Thoracic aorta (tissue), 2 donors: ENCODE results near the gene LYRM4. TPM values are rescaled to one million over a fixed set of nuclear protein-coding genes. Genes with fewer than 3 reads are reported as not detected.

Experiments used
- ATAC-seq: fragments of 150-250 bp; one replicate; pipeline ENCODE4 v1.8.0; 2017; ENCODE audit warnings: low read depth; ENCODE audit not compliant: insufficient number of reproducible peaks, low FRiP score
- DNase-seq: peaks from one replicate; pipeline ENCODE4 v3.0.0-alpha.2; 2020; ENCODE audit warnings: low spot score
- H3K27ac ChIP-seq, 2 donors: fragments of 200-600 bp; sonication (generic); 1 replicate in 1 of 2; 2 replicates in 1 of 2; pipeline ENCODE4 v1.5.1; 2016; ENCODE audit warnings: mild to moderate bottlenecking in 2 of 2, moderate library complexity in 2 of 2
- H3K27me3 ChIP-seq: fragments of 200-600 bp; sonication (generic); replicated peaks from 2 replicates; pipeline ENCODE4 v1.6.0; 2016; ENCODE audit warnings: mild to moderate bottlenecking; ENCODE audit not compliant: insufficient read depth
- H3K36me3 ChIP-seq: fragments of 200-600 bp; sonication (generic); one replicate; pipeline ENCODE4 v1.5.1; 2016
- H3K4me1 ChIP-seq, 2 donors: fragments of 200-600 bp; sonication (generic); 1 replicate in 1 of 2; 2 replicates in 1 of 2; pipeline versions ENCODE4 v1.5.1 to v1.6.0; 2016; ENCODE audit warnings: low read depth in 2 of 2, mild to moderate bottlenecking in 1 of 2; ENCODE audit not compliant: control insufficient read depth in 1 of 2
- H3K4me3 ChIP-seq: fragments of 200-600 bp; sonication (generic); 2 replicates; pipeline ENCODE4 v1.5.1; 2016; ENCODE audit warnings: mild to moderate bottlenecking
- H3K9me3 ChIP-seq: fragments of 200-600 bp; sonication (generic); 2 replicates; pipeline ENCODE4 v1.5.1; 2016
- CTCF ChIP-seq: fragments of 200-600 bp; sonication (generic); IDR thresholded peaks from one replicate; pipeline ENCODE4 v1.5.1; 2019; ENCODE audit warnings: antibody characterized with exemption
- total RNA-seq, 2 donors: library from RNA; depleted of rRNA; stranded (reverse); fragments of >200 nt; gene quantifications; one replicate each; pipeline versions ENCODE4 v1.1.0 to v1.2.3, GENCODE V29; 2016

The LYRM4 gene
- total RNA-seq, 2 donors from 2014 or later: 6.9 to 27.2 TPM

- no peak for DNase-seq
- no peak overlapping the region for H3K4me3 ChIP-seq
- no peak for ATAC-seq
- no peaks in the 10 kb centered on the region for H3K9me3 ChIP-seq
- H3K27me3 ChIP-seq: no peaks in the 10 kb centered on the region
- no peak for TF ChIP-seq CTCF
- no peaks in the 10 kb centered on the region for H3K36me3 ChIP-seq
- H3K4me1 ChIP-seq: no peaks in the 10 kb centered on the region
- peak overlapping the region in 1 of 2 donors; percentile 27 for H3K27ac ChIP-seq
These were observed 165.5 kb downstream of the LYRM4 start for GRCh38 chr6:5095236-5095635.

DNA sequence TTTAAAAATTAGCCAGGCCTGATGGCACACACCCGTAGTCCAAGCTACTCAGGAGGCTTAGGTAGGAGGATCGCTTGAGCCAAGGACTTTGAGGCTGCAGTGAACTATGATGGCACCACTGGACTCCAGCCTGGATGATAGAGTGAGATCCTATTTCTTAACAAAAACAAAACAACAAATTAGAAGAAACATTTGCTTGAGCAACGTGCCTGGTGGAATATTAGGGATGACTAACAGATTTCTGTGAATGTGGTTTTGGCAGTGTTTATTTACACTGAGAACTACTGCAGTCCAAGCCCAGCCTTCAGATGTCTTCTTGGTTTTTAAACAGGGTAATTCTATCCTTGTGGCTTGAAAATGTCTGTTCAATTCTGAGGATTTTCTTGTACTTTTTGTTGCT, 166.4 kb downstream of the LYRM4 start:
- Histone ChIP-seq H3K9me3 (no peaks in the 10 kb centered on the region), H3K4me3 (no peak overlapping the region), H3K27ac (peak overlapping the region in 1 of 2 donors; percentile 37), H3K27me3 (no peaks in the 10 kb centered on the region), H3K36me3 (no peaks in the 10 kb centered on the region), H3K4me1 (no peaks in the 10 kb centered on the region)
- no peak for DNase-seq
- no peak for TF ChIP-seq CTCF
- no peak for ATAC-seq

DNA sequence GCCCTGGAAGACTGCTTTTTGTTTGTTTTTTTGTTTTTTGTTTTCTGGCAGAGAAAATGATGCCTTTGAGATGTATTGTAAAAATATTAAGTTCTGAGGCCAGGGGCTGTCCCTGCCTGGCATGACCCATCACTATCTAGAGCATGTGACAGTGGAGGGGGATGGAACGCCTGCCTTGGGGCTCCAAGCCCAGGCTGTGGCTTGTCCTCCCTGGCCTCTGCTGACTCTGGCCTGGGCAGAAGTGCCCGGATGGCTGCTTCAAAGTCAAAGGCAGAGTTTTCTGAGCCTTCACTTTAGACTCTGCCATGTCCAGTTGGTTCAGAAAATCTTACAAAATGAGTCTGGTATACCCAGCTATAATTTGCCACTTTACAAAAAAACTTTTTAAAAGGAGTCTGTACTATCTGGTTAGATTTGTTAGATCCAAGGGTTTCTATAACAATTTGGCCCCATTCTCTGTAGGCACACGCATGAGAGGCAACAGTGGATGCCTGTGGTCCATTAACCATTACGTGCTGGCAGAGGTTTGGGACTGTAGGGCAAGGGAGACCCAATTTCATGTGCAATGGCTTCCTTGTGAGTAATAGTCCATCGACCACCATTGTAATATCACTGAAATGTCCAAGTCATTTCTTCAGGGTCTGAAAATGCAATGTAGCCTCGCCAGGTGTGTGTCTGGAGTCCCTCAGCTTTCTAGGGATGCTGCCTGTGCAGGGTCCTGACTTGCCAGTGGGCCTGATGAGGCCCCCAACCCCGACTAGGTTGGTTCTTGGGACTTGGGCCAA, 167.3 kb downstream of the LYRM4 start:
- no peaks in the 10 kb centered on the region for H3K4me1 ChIP-seq
- no peaks in the 10 kb centered on the region for H3K27me3 ChIP-seq
- peak overlapping the region in 1 of 2 donors; percentile 37 for H3K27ac ChIP-seq
- TF ChIP-seq CTCF: no peak
- DNase-seq: no peak
- no peak overlapping the region for H3K4me3 ChIP-seq
- ATAC-seq: no peak
- H3K36me3 ChIP-seq: no peaks in the 10 kb centered on the region
- no peaks in the 10 kb centered on the region for H3K9me3 ChIP-seq

GRCh38 chr6:5091210-5092069, 169.3 kb downstream of the LYRM4 start:
- H3K27ac ChIP-seq: no peak overlapping the region
- no peak for DNase-seq
- no peak for ATAC-seq
- H3K4me1 ChIP-seq: peaks cover under 1 to 8% of the 10 kb centered on the region in 2 donors
- TF ChIP-seq CTCF: no peak
- H3K9me3 ChIP-seq: no peaks in the 10 kb centered on the region
- no peaks in the 10 kb centered on the region for H3K36me3 ChIP-seq
- H3K4me3 ChIP-seq: no peak overlapping the region
- H3K27me3 ChIP-seq: no peaks in the 10 kb centered on the region

- TF ChIP-seq CTCF: no peak
- Histone ChIP-seq H3K4me3 (no peak overlapping the region), H3K4me1 (peaks cover 5 to 15% of the 10 kb centered on the region in 2 donors), H3K27me3 (no peaks in the 10 kb centered on the region), H3K36me3 (no peaks in the 10 kb centered on the region), H3K9me3 (no peaks in the 10 kb centered on the region), H3K27ac (no peak overlapping the region)
- ATAC-seq (no peak), DNase-seq (no peak)
These were observed 170.1 kb downstream of the LYRM4 start for GRCh38 chr6:5090603-5091002.
